RKO (cell line): ENCODE data around the gene FAM117A.
"Not testable (repeated sequence)": the region's sequence is repeated elsewhere in the genome, so short reads cannot be mapped to it uniquely, and the experiment has no call there.

Experiments used
- DNase-seq: peaks from one replicate; pipeline ENCODE4 v3.0.0-alpha.2; 2016; ENCODE audit warnings: low spot score

Gene FAM117A

DNA sequence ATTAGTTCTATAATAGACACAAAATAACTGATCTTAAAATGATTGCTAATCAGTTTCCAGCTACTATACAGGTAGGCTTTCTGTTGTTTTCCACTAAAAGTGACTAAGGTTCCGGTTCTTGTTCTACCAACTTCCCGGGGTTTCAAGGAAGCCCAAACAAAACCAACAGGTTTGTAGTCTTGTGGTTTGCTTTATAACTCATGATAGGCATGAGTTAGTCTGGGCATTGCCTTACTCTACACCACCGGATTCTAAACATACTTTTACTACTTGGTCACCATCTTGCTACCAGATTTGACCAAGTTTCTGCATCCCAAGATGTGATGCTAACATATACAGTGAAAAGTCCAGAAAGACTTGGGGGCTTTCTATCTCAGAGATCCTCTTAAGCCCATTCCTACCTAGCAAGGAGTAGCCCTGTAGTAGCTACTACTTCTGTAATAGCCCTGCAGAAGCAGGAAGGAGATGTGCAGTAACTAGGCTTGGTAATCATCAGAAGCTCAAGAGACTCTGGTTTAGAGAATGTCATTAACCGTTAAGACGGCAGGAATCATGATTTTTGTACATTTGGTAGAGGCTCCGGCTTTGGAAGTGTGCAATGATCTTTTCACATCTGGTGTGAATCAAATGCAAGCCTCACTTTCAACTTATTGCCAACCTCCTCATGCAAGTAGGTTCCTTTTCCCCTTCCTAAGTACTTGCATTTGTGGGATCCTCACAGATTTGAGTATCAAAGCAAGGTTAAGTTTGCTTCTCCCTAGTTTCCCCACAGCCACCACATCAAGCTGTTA, 1.6 kb downstream of the FAM117A start:
- DNase-seq = no peak

DNA sequence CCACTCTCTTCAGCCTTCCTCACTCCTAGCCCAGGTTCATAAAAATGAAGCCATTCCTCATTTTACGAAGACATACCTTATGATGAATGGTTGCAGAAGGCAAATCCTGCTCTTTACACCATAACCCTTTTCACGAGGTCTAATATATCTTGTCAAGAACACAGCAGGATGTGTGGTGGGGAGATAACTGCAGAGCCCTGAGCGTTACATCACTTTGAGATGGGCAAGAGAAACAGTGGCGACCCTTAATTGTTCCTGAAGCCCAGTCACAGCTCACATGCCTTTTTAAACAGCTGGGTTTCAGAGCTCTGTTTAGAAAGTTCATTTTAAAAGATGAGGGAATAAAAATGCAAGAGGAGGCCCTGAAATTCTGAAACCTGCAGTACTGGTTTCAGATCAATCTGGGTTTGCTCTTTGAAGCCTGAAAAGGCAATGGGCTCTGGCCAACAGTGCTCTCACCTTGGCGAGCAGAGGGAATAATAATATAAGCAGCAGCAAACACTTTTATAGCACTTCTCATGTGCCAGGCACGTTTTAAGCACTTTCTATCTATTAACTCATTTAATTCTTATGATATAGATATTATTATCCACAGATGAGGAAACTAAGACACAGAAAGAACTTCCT, 2.9 kb downstream of the FAM117A start:
- DNase-seq = no peak

DNA sequence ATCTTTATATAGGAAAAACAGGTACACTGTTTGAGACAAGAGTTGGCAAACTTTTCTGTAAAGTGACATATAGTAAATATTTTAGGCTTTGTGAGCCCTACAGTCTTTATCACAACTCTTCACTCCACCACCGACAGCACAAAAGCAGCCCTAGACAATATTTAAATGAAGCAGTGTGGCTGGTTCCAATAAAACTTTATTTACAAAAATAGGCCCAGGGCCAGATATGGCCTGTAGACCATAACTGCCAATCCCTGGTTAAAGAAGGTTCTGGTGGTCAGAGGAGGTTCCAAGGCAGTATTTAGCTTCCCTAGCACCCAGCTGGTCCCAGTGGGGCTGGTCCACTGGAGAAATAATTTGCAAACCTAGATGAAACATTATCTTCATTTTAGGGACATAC, 3.6 kb downstream of the FAM117A start:
- DNase-seq = no peak

DNA sequence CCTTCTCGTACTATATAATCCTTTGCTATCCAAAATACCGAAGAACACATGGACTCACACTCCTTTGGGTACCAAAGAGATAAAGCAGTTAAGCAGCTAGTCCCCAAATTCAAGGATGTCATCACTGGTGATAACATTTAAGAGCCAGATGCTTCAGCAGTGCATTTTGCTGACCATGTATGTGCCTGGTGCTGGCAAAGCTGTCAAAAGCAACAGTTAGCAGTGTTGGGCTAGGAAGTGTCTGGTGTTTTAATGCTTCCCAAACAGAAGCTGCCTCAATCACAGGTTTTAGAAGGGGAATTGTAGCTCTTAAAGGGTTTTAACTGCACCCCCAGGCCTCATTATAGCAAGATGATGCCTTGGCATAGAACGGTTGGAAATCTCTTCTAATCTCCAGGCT, 4.7 kb downstream of the FAM117A start:
- no peak for DNase-seq

DNA sequence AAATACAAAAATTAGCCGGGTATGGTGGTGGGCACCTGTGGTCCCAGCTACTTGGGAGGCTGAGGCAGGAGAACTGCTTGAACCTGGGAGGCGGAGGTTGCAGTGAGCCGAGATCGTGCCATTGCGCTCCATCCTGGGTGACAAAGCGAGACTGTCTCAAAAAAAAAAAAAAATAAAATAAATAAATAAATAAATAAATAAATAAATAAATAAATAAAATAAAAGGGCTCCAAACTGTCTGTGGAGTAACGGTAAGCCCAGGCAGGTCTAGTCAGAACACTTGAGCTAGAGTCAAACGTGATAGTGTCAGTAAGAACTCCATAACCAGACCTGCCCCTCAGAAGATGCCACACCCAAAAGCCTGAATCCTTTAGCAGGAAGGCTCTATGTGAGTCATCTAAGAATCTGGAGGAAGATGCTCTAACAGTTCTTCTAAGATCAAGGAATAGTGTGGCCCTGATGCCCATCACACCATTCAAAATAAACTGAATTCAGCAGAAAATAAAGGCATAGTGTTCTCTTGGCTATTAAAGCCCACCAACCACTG, 5.4 kb downstream of the FAM117A start:
- DNase-seq = not testable (repeated sequence)

DNA sequence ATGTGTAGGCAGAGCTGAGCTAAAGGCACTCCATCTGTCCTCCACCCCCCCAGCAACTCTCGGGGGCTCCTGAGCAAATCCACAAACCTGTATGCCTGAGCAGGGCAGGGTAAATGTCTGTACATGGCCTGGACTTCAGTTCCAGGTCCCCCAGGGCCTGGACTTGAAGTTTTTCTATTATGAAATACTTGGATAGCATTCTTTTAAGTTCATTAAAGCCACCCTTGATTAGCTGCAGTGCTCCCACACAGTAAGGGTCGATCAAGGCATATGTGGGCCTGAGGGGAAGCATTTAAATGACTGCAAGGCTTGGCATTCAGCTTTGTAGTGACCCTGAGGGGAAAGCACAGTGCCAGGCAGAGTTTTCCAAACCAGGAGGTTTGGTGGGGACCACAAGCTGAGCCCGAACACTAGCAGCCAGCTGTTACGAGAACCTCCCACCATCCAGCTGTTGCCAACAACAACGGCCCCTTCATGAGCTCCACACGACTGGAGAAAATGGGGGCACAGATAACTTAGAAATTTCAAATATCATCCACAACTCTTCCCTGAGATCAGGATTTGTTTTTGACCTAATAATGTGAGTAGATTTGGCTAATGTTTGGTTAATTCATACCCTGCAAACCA, 6.7 kb downstream of the FAM117A start:
- no peak for DNase-seq

DNA sequence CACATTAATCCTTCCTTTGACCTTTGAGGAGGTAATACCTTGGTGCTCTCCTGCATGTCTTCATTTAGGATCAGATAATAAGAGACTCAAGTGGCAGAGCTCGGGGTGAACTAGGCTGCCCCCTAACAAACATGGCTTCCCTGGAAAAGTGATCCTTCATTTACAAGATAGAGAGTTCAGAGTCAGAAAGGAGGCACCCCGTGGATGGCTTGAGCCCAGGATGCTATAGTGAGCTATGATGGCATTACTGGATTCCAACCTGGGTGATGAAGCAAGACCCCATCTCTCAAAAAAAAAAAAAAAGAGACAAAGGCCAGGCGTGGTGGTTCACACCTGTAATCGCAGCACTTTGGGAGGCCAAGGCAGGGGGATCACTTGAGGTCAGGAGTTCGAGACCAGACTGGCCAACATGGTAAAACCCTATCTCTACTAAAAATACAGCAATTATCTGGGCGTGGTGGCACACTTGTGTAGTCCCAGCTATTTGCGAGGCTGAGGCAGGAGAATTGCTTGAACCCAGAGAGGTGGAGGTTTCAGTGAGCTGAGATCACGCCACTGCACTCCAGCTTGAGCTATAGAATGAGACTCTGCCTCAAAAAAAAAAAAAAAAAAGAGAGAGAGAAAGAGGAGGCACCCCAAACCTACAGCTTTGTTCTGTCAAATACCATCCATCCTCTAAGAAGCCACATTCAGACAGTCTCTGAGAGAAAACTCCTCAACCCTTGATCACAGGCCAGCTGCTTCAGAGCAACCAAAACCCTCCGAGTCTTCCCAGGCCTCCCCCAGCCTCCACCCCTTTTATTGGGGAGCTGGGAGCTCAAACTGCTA, 7.4 kb downstream of the FAM117A start:
- no peak for DNase-seq

DNA sequence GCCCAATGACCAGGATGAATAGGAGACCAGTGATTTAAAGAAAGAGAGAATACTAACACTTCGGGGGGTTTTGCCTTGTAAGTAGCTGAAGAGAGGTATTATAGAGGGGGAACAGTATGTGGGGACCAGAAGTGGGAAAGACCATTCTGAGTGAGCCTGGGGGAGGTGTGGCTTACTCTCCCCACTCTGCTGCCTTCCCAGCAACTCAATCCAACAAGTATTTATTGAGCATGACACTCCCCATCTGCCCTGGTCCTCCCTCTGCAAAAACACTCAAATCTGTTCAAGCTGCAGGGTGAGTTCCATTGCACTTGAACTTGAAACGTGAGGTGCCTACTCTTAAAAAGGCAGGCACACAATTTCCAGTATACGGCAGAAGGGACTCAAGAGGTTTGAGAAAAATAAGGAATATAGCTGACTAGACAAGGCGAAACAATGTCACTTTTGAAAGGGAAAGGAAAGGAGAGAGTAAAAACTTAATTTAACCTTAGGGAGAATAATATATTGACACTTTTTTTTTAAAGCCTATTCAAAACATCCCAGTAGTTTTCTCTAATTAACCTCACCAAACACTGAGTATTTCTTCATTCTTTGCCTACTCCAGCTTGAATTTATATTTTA, 8.2 kb downstream of the FAM117A start:
- DNase-seq = no peak

DNA sequence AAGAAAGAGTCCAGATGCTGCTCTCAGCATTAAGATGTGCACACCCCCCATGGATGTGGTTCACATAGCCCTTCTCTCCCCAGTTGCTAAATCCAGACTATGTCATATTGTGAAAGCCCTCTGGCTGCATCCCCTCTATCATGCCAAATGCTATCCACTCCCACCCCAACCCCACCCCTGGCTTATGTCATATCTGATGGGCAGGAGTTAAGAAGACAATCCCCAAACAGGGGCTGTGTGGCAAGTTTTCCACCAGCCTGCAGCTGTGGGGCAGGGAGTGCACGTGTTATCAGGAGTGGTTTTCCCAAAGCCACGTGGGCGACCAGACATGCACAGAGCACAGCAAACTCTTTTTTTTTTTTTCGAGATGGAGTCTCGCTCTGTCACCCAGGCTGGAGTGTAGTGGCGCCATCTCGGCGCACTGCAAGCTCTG, 10.0 kb downstream of the FAM117A start:
- DNase-seq = no peak

DNA sequence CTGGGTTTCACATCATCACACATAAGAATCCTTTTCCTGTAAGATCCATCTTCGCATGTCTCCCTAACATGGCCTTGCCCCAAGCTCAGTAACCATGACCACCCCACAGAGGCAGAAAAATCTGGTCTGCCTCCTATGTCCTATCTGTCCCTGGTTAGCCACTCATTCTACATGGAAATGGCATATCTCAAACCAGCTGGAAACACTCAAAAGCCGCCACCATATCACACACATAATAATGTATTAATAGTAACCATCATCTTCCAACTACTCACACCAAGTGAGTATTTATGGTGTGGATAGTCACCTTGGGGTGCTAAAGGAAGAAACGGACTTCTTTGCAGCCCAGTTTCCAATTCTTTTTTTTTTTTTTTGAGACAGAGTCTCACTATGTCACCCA, 11.4 kb downstream of the FAM117A start:
- no peak for DNase-seq

DNA sequence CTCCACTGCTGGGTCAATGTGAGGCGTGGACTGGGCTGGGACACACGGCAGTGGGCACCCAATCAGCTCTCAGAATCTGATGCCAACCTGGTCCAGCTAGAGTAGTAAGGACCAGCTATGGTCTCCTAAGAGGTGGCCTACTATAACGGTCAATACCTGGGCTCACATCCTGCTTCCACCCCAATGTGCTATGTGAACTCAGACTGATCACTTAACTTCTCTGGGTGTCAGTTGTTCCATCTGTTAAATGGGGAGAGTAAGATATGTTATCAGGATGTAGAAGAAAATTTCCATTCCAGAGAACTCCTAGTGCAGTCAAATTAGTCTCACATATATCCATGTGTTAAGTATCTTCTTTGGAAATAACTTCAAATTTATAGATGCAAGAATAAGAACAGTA, 14.2 kb downstream of the FAM117A start:
- no peak for DNase-seq

DNA sequence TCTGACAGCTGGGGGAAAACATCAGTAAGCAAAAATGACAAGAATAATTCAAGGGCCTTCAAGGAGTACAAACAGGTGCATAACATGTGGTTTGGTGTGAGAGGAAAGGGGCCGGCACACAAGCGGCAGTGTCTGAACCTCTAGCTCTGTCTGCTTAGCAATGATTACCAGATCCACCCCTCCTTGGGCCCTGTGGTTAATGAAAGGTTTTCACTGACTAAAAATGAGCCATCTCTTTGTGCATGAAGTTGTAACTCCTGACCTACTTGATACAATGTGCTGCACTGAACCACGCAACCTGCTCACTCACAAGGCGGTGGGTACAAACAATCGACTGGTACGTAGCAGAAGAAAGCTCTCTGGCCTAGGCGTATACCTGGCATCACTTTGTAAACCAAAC, 15.1 kb downstream of the FAM117A start:
- no peak for DNase-seq

DNA sequence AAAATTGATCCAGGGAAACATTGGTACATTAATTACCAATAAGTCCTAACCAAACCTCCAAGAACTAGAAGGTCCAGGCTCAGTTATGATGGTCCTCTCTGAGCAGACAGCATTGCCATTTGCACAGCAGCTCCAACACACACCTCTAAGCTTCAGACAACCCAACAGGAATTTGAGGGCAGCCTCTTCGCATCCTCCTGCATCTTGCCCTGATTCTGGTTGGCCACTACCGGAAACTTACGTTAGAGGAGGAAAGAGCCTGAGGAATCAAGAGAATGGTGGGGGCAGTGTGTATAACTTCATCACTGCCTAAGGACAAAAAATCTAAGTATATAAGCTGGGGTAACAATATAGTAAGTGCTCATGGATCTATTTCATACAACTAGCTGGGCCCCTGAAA, 15.7 kb downstream of the FAM117A start:
- DNase-seq = no peak

DNA sequence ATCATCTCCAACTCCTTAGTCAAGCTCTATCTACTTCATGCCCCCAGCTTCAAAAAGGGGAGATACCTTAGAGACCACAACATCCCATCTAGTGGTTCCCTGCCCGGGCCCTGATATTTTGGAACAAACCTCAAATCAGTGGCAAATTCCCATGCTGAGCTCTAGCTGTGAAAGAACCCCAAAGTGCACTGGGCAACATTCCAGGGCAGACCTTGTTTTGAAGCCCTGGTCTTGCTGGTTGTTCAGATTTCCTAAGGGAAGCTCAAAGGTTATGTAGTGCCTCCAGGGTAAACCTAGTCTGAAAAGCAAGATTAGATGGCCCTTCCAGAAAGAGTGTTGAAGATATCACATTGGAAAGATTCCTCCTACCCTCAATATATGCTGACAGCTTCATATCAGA, 16.3 kb downstream of the FAM117A start:
- DNase-seq = no peak

DNA sequence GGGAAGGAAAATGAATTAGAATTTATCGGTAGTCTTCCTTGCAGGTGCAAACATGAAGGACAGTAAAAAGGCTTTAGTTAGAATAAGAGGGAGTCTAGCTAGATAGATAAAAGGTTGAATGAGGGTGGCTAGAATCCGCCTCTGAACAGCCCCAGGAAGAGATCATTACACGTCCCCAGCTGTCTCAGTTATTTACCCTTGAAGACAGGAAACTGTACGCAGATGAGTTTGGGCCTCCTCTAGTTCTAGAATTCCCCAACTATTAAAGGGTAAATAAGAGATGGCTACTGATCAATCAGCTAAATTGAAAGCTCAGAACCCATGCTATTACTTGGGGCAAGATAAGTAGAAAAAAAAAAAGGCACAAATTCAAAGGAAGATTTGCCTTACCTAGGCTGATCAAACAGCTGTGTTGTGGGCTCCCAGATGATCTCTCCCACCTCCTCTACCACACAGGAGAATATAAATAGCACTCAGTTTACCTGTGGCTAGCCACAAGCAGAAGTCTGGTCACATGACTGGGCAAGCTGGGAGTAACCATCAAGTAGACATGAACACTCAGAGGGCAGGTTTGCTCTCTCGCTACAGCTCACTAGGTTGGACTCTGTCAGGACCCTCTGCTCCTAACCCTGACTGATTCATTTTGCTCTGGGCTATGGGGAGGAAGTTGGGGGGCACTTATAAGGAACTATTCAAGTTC, 17.0 kb downstream of the FAM117A start:
- no peak for DNase-seq

DNA sequence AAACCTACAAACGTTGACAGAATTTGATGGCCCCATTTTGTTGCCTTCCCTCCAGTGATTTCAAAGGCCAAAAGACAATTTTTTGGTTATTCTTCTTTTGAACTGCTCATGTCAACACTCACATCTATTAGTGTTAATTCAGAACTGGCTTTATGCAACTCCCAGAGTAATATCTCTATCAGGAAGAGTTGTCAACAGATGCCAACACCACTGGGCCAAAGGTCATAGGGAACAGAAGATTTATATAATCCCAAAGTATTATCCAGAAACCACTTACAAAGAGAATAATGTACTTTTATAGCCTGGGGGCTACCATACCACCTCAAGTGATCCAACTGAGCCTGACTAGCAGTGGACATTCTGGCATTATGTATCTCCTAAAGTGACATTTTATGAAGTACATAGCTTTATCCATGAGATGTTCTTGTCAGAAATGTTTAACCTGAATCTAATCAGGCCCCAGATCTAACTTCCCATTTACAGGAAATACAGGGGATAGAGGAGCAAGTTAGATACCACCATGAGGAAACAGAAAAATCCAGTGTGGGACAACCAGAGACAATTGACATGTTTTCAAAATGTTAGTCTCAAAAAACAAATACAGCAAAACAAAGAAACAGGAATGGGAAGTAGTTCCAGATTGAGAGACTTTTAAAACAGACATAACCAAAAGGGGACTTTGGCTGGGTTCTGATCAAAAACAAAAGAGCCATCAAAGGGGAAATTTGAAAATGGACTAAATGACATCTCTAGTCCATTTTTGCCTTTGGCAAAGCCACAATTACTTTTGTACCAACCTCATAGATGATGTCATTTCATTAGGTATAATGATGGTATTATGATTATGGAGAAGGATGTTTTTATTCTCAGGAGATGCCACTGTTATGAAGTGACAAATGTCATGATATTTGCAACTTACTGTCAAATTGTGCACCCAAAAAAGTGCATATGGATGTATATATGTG, 18.5 kb downstream of the FAM117A start:
- DNase-seq = no peak

DNA sequence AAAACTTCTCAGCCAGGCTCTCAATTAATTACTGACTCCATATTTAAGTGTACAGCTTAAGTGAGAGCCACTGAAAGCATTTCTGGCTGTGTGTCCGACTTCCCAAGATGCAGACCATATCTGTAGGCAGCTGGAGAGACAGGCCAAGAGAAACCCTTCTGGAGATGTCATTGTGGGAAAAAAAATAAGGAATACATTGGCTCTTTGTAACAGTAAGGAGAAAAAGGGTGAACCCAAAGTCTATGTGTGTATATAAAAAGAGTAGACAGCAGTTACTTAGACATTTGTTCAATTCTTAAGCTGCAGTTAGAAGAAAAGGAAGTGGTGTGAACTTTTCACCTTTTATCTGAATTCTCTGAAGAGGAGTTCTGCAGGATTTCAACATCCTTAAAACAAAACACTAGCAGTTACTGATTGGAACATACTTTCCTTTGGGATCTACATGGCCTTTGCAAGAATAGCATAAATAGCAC, 21.7 kb downstream of the FAM117A start:
- DNase-seq = no peak

DNA sequence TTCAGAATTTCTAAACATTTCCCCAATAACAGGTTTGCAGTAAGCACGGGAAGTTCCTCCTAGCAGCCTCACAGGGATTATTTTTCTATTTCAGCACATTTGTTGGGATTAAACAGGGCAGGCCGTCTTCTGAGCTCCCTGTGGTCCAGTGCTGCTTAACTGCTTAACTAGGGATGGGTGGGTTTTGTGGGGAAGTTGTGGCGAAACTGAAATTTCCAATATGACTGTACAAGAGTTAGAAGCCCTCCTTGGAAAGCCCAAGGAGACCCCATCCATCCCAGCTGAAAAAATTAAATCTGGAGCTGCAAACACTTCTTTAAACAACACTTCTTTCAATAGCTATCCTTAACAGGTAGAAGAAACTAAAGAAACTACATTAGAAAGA, 22.2 kb downstream of the FAM117A start:
- DNase-seq = no peak

DNA sequence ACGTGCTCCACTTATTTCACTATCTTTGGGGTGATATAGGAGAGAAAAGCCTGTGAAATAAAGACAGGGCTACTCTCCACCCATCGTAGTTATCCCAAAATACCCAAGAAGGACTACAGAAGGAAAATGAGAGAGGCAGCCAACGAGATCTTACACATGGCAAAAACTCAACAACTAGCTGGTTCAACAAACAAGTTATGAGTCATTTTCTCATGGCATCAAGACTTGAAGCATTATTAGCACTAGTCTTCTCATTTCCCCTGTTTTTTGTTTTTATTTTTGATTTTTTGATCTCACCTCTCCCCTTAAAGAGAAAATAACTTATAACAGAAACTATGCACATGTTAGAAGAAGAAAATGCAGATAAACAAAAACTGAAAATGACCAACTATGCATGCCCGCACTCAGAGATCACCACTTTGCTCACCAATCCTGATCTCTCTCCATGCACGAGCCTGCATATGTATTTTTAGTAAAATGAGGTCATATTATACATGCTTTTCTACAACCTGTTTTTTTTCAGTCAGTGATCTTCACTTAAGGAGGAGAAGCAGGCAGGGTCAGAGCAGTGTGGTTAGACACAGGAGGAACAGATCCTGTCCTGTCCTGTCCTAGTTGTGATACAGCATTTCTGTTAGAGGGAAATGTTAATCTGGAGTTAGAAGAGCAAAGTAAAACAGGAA, 22.8 kb downstream of the FAM117A start:
- DNase-seq = no peak
